ENCODE results near the gene CAMK2B. TPM values are rescaled to one million over a fixed set of nuclear protein-coding genes. Genes with fewer than 3 reads are reported as not detected.

The CAMK2B gene
- total and polyA plus RNA-seq, 2 experiments from 2014 or later: not detected

DNA sequence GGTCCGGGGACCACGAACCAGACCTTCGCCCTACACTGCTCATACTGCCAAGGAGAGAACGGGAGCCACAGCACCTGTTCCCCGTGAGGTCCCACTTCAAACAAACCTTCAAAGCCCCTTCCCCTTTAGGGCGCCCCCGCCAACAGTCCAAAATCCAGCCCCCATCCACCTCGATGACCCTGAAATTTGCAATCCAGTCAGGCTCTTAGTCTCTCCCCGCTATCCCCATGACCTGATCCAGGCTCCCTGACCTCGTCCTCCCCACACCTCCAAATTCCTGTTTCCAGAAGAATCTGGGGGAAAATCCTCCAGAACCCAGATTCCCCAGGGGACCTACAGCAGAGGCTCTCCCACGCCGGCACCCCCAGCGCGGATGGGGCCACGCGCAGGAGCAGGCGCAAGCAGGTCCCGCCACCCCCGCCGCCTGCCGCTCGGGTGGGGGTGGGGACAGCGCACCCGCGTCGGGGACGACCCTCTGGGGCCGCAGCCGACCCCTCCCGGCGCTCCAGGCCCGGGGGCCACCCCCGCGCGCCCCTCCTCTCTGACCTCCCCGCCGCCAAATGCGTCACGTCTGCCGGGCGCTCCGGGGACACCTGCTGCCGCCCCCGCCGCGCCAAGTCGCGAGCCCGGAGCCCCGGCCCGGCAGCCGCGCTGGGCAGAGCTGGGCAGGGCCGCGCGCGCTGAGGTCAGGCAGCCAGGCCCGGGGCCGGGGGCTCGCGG is 753 bp downstream of the CAMK2B start:
- Histone ChIP-seq H3F3A (replicated peaks; ENCODE audit: low read depth) (no peaks in the 10 kb centered on the region), H3K4me1 (ENCODE audit: insufficient read depth) (no peaks in the 10 kb centered on the region), H3K27me3 (ENCODE audit: insufficient read depth) (peaks cover 57% of the 10 kb centered on the region), H3K79me2 (replicated peaks; ENCODE audit: insufficient read depth) (no peaks in the 10 kb centered on the region), H4K20me1 (replicated peaks; ENCODE audit: insufficient read depth) (no peaks in the 10 kb centered on the region), H3K4me3 (peak overlapping the region; percentile 61), H3K36me3 (ENCODE audit: insufficient read depth) (no peaks in the 10 kb centered on the region), H2AFZ (peak overlapping the region; percentile 80; the same call in 1 of the 2 replicates), H3K4me2 (peak overlapping the region; percentile 80), H3K27ac (ENCODE audit: low read depth) (no peak overlapping the region), H3K9me2 (ENCODE audit: insufficient read depth) (peaks cover 2% of the 10 kb centered on the region; the same call in 1 of the 2 replicates)
- Mint-ChIP-seq H3K27me3 (ENCODE audit: insufficient read depth, low read depth, poor library complexity) (peaks cover 46% of the 10 kb centered on the region), H3K27ac (no peak overlapping the region), H3K4me1 (peaks cover 14% of the 10 kb centered on the region), H3K4me3 (peak overlapping the region; percentile 74), H3K9me3 (peaks cover 2% of the 10 kb centered on the region; the same call in 2 of the 3 replicates), H3K36me3 (ENCODE audit: low read depth) (peaks cover 3% of the 10 kb centered on the region; the same call in 1 of the 3 replicates)
- DNase-seq (ENCODE audit: low spot score) (peak; percentile 20), ATAC-seq (peak; percentile 7)
- no peak for TF ChIP-seq NANOG (IDR thresholded peaks at IDR 0.05; ENCODE audit: borderline replicate concordance)
- TF ChIP-seq EZH2 (IDR thresholded peaks at IDR 0.05; ENCODE audit: low read depth, unreplicated experiment): peak; percentile 92
- TF ChIP-seq EZH2phosphoT487 (IDR thresholded peaks at IDR 0.05; ENCODE audit: unreplicated experiment): peak; percentile 62

DNA sequence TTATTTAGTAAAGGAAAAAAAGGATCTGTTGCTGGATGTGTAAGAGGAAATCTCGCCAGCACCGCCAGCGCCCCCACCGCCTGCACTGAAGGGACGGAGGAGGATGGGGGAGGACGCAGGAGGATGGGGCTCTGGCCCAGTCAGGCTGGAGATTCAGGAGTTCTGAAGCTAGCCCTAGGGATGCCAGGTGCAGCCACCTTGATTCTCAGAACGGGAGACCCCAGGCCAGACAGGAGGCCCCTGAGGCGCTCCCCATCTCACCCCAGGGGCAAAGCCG is 1.3 kb downstream of the CAMK2B start:
- H3K27me3 Mint-ChIP-seq (ENCODE audit: insufficient read depth, low read depth, poor library complexity): peaks cover 45% of the 10 kb centered on the region
- Histone ChIP-seq H3K27me3 (ENCODE audit: insufficient read depth) (peaks cover 57% of the 10 kb centered on the region), H3K4me3 (peak overlapping the region; percentile 61), H3K27ac (ENCODE audit: low read depth) (no peak overlapping the region), H3K4me1 (ENCODE audit: insufficient read depth) (no peaks in the 10 kb centered on the region), H3K36me3 (ENCODE audit: insufficient read depth) (no peaks in the 10 kb centered on the region), H3K9me2 (ENCODE audit: insufficient read depth) (peaks cover 2% of the 10 kb centered on the region; the same call in 1 of the 2 replicates), H3K4me2 (peak overlapping the region; percentile 80; the same call in 1 of the 2 replicates), H4K20me1 (replicated peaks; ENCODE audit: insufficient read depth) (no peaks in the 10 kb centered on the region), H3K79me2 (replicated peaks; ENCODE audit: insufficient read depth) (no peaks in the 10 kb centered on the region), H2AFZ (no peak overlapping the region), H3F3A (replicated peaks; ENCODE audit: low read depth) (no peaks in the 10 kb centered on the region)
- no peak for TF ChIP-seq CREB1 (CRISPR knock-in tag; IDR thresholded peaks at IDR 0.05; ENCODE audit: low read depth)
- TF ChIP-seq, protein P1, sequence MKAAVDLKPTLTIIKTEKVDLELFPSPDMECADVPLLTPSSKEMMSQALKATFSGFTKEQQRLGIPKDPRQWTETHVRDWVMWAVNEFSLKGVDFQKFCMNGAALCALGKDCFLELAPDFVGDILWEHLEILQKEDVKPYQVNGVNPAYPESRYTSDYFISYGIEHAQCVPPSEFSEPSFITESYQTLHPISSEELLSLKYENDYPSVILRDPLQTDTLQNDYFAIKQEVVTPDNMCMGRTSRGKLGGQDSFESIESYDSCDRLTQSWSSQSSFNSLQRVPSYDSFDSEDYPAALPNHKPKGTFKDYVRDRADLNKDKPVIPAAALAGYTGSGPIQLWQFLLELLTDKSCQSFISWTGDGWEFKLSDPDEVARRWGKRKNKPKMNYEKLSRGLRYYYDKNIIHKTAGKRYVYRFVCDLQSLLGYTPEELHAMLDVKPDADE (IDR thresholded peaks at IDR 0.05): no peak
- no peak for TF ChIP-seq EZH2phosphoT487 (IDR thresholded peaks at IDR 0.05; ENCODE audit: unreplicated experiment)
- TF ChIP-seq ZNF114 (CRISPR knock-in tag; IDR thresholded peaks at IDR 0.05): no peak
- TF ChIP-seq JUNB (IDR thresholded peaks at IDR 0.05; ENCODE audit: unreplicated experiment): no peak
- no peak for TF ChIP-seq EZH2 (IDR thresholded peaks at IDR 0.05; ENCODE audit: low read depth, unreplicated experiment)
- H3K9me3 Mint-ChIP-seq: peaks cover 2% of the 10 kb centered on the region; the same call in 2 of the 3 replicates
- peak; percentile 26 for ATAC-seq
- DNase-seq (ENCODE audit: low spot score): peak; percentile 38
- H3K4me1 Mint-ChIP-seq: peaks cover 14% of the 10 kb centered on the region
- peak overlapping the region; percentile 74 for H3K4me3 Mint-ChIP-seq
- no peak overlapping the region for H3K27ac Mint-ChIP-seq
- peaks cover 3% of the 10 kb centered on the region; the same call in 1 of the 3 replicates for H3K36me3 Mint-ChIP-seq (ENCODE audit: low read depth)

Data from GM23338 (cell line).